HepG2 (cell line): Measurements from ENCODE around the gene ANTKMT. TPM values are rescaled to one million over a fixed set of nuclear protein-coding genes. Genes with fewer than 3 reads are reported as not detected.
A peak's percentile ranks its signal among the peaks of the same experiment; 100 is the strongest.

ENCODE experiments used
- ADNP ChIP-seq: sonication (generic); formaldehyde crosslinking; IDR thresholded peaks from 2 replicates; pipeline ENCODE4 v1.4.0; 2020; ENCODE audit warnings: missing genetic modification reagents
- CEBPG ChIP-seq: IDR thresholded peaks from 2 replicates; pipeline ENCODE4 v1.6.1; 2016
- CHD4 ChIP-seq: fragments of 200-600 bp; sonication (generic); IDR thresholded peaks from 2 replicates; pipeline ENCODE4 v1.7.0; 2017; ENCODE audit warnings: mild to moderate bottlenecking, low read length, borderline replicate concordance
- EP300 ChIP-seq, 3 experiments: sonication (generic) in 1 of 3; formaldehyde crosslinking in 1 of 3; IDR thresholded peaks; 2 replicates each; pipeline versions ENCODE4 v1.5.1 to v1.6.1; 2011 to 2020; ENCODE audit warnings: low read depth in 2 of 3, low read length in 2 of 3, borderline replicate concordance in 1 of 3, improper control_type of control experiment in 1 of 3, mild to moderate bottlenecking in 1 of 3, missing genetic modification reagents in 1 of 3, moderate library complexity in 1 of 3
- GLI4 ChIP-seq: sonication (generic); formaldehyde crosslinking; IDR thresholded peaks from 2 replicates; pipeline ENCODE4 v1.5.1; 2020; ENCODE audit warnings: missing genetic modification reagents, mild to moderate bottlenecking, moderate library complexity, borderline replicate concordance
- HOXA3 ChIP-seq: sonication (generic); formaldehyde crosslinking; IDR thresholded peaks from 2 replicates; pipeline ENCODE4 v1.5.0; 2020; ENCODE audit warnings: missing genetic modification reagents
- KIAA2018 ChIP-seq: sonication (generic); formaldehyde crosslinking; IDR thresholded peaks from 2 replicates; pipeline ENCODE4 v1.5.0; 2020; ENCODE audit warnings: mild to moderate bottlenecking, missing genetic modification reagents, borderline replicate concordance
- POGK ChIP-seq: sonication (generic); formaldehyde crosslinking; conservative IDR thresholded peaks from 2 replicates; pipeline ENCODE4 v1.8.0; 2022; ENCODE audit warnings: mild to moderate bottlenecking, moderate library complexity, missing genetic modification reagents
- RELA ChIP-seq: sonication (generic); formaldehyde crosslinking; IDR thresholded peaks from 2 replicates; pipeline ENCODE4 v1.4.0; 2020; ENCODE audit warnings: missing genetic modification reagents
- RFX1 ChIP-seq: fragments of 450-650 bp; IDR thresholded peaks from 2 replicates; pipeline ENCODE4 v1.6.1; 2017
- SMARCC2 ChIP-seq: fragments of 450-650 bp; IDR thresholded peaks from 2 replicates; pipeline ENCODE4 v1.6.1; 2017; ENCODE audit warnings: antibody characterized with exemption, mild to moderate bottlenecking
- SUZ12 ChIP-seq: fragments of 150-350 bp; IDR thresholded peaks from 2 replicates; pipeline ENCODE4 v1.6.1; 2014; ENCODE audit warnings: low read depth, low read length
- TFDP1 ChIP-seq: IDR thresholded peaks from 2 replicates; pipeline ENCODE4 v1.6.1; 2016; ENCODE audit warnings: missing compliant biosample characterization, missing genetic modification reagents, borderline replicate concordance
- THYN1 ChIP-seq: sonication (generic); formaldehyde crosslinking; IDR thresholded peaks from 2 replicates; pipeline ENCODE4 v1.8.1; 2023; ENCODE audit warnings: low read depth, mild to moderate bottlenecking, moderate library complexity, missing genetic modification reagents, borderline replicate concordance
- ZNF224 ChIP-seq: sonication (generic); formaldehyde crosslinking; IDR thresholded peaks from 2 replicates; pipeline ENCODE4 v1.5.0; 2020; ENCODE audit warnings: mild to moderate bottlenecking, missing genetic modification reagents
- ZNF367 ChIP-seq: sonication (generic); formaldehyde crosslinking; IDR thresholded peaks from 2 replicates; pipeline ENCODE4 v1.4.0; 2020; ENCODE audit warnings: missing genetic modification reagents, borderline replicate concordance
- ZNF564 ChIP-seq: sonication (generic); formaldehyde crosslinking; IDR thresholded peaks from 2 replicates; pipeline ENCODE4 v1.8.1; 2023; ENCODE audit warnings: mild to moderate bottlenecking, missing genetic modification reagents
- ZNF629 ChIP-seq: sonication (generic); formaldehyde crosslinking; conservative IDR thresholded peaks from 2 replicates; pipeline ENCODE4 v1.5.0; 2020; ENCODE audit warnings: missing genetic modification reagents
- ZNF777 ChIP-seq: sonication (generic); formaldehyde crosslinking; IDR thresholded peaks from 2 replicates; pipeline ENCODE4 v1.4.0; 2020; ENCODE audit warnings: missing genetic modification reagents
- polyA plus RNA-seq, 8 experiments: library from polyadenylated mRNA; depleted of rRNA in 3 of 8; stranded (reverse) in 7 of 8; unstranded in 1 of 8; fragments of >200 nt; fragmentation: Illumina TruSeq in 4 of 8; extraction: Trizol in 4 of 8; gene quantifications; 2 replicates each; pipeline versions ENCODE4 v1.2.1 to v1.2.3, GENCODE V29; 2011 to 2016; ENCODE audit warnings: low read depth in 4 of 8, missing spikeins in 1 of 8, mixed read lengths in 1 of 8; ENCODE audit not compliant: insufficient read depth in 1 of 8
- total RNA-seq, 5 experiments: library from RNA; depleted of rRNA; stranded (reverse); fragments of >200 nt; fragmentation: Illumina TruSeq; extraction: Trizol; gene quantifications; 2 replicates each; pipeline ENCODE4 v1.2.3, GENCODE V29; 2016; ENCODE audit warnings: low read depth in 1 of 5

Gene ANTKMT
- total and polyA plus RNA-seq, 2 of the 13 experiments (the other 11 are each of a cell fraction or from before 2014, with no cell fraction given): 7.5 to 47.8 TPM

- TF ChIP-seq POGK: peak; percentile 47; the same call in 1 of the 2 replicates
- TF ChIP-seq ZNF629: no peak
- TF ChIP-seq ZNF367 (CRISPR knock-in tag): no peak; the same call in 1 of the 2 replicates
- peak; percentile 55; the same call in 1 of the 2 replicates for TF ChIP-seq HOXA3
- TF ChIP-seq SMARCC2: no peak
- no peak for TF ChIP-seq GLI4 (CRISPR knock-in tag)
- TF ChIP-seq RELA (CRISPR knock-in tag): no peak
- TF ChIP-seq ADNP: no peak
- no peak for TF ChIP-seq RFX1
- peak; percentile 71 for TF ChIP-seq TFDP1 (CRISPR knock-in tag)
- TF ChIP-seq ZNF777: peak; percentile 63
- TF ChIP-seq CHD4: no peak
- TF ChIP-seq KIAA2018 (CRISPR knock-in tag): no peak
- TF ChIP-seq EP300 (IDR thresholded peaks at IDR 0.05; ENCODE audit: low read depth in 2 of 2, low read length in 2 of 2): no peak
- 0 out of 2 replicates have a peak, but pooled peaks have one; percentile 36 for TF ChIP-seq EP300 (CRISPR knock-in tag; IDR thresholded peaks at IDR 0.05; ENCODE audit: borderline replicate concordance)
- TF ChIP-seq CEBPG (CRISPR knock-in tag): no peak
- no peak for TF ChIP-seq ZNF564 (CRISPR knock-in tag)
- no peak for TF ChIP-seq SUZ12
- no peak for TF ChIP-seq ZNF224 (CRISPR knock-in tag)
- no peak for TF ChIP-seq THYN1 (CRISPR knock-in tag)
These were observed 25.4 kb upstream of the ANTKMT start (continued) for GRCh38 chr16:695355-696089.
